Ishikawa (cell line): ENCODE data around the gene RBKS.

Experiments used
- CEBPB ChIP-seq: IDR thresholded peaks from 2 replicates; pipeline ENCODE4 v1.6.1; 2012
- CREB1 ChIP-seq: IDR thresholded peaks from 2 replicates; pipeline ENCODE4 v1.6.1; 2012; ENCODE audit warnings: low read depth
- EGR1 ChIP-seq: IDR thresholded peaks from 2 replicates; pipeline ENCODE4 v1.6.1; 2012
- EP300 ChIP-seq: IDR thresholded peaks from 2 replicates; pipeline ENCODE4 v1.6.1; 2012; ENCODE audit warnings: borderline replicate concordance
- FOXM1 ChIP-seq: IDR thresholded peaks from 2 replicates; pipeline ENCODE4 v1.6.1; 2012; ENCODE audit warnings: low read depth, borderline replicate concordance
- NFIC ChIP-seq: IDR thresholded peaks from 2 replicates; pipeline ENCODE4 v1.6.1; 2012
- RAD21 ChIP-seq: IDR thresholded peaks from 2 replicates; pipeline ENCODE4 v1.6.1; 2012; ENCODE audit warnings: low read depth
- TAF1 ChIP-seq: IDR thresholded peaks from 2 replicates; pipeline ENCODE4 v1.6.1; 2012; ENCODE audit warnings: low read depth, mild to moderate bottlenecking
- TCF12 ChIP-seq: IDR thresholded peaks from 2 replicates; pipeline ENCODE4 v1.6.1; 2012; ENCODE audit warnings: low read depth
- TEAD4 ChIP-seq: IDR thresholded peaks from 2 replicates; pipeline ENCODE4 v1.6.1; 2012
- YY1 ChIP-seq: IDR thresholded peaks from 2 replicates; pipeline ENCODE4 v1.6.1; 2012; ENCODE audit warnings: low read depth
- ZBTB7A ChIP-seq: IDR thresholded peaks from 2 replicates; pipeline ENCODE4 v1.6.1; 2012; ENCODE audit warnings: low read depth
- TF ChIP-seq, protein P1 (sequence below): IDR thresholded peaks from 2 replicates; pipeline ENCODE4 v1.6.1; 2012
- TF ChIP-seq, protein P2 (sequence below): IDR thresholded peaks from 2 replicates; pipeline ENCODE4 v1.6.1; 2012; ENCODE audit warnings: low read depth, mild to moderate bottlenecking
- TF ChIP-seq, protein P3 (sequence below): IDR thresholded peaks from 2 replicates; pipeline ENCODE4 v1.6.1; 2012

The RBKS gene

DNA sequence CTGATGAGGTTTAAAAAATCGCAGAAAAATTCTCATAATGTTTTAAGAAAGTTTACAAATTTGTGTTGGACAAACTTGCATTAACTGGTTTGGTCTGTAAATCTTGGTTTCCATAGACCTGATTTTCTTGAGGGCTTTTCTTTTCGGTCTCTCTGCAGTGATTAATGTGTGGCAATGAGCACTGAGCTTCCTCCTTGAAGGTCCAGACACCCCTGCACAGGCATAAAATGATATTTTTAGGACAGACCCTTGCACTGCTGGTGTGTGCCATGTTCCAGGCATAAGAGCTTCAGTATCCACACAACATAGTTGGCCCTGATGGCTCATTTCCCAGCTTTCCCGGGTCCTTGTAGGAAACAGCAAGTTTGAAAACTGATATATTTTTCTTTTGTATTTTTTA lies 85.0 kb downstream of the RBKS start:
- TF ChIP-seq, protein P1, sequence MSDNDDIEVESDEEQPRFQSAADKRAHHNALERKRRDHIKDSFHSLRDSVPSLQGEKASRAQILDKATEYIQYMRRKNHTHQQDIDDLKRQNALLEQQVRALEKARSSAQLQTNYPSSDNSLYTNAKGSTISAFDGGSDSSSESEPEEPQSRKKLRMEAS = no peak
- TF ChIP-seq ZBTB7A = no peak
- TF ChIP-seq, protein P2, sequence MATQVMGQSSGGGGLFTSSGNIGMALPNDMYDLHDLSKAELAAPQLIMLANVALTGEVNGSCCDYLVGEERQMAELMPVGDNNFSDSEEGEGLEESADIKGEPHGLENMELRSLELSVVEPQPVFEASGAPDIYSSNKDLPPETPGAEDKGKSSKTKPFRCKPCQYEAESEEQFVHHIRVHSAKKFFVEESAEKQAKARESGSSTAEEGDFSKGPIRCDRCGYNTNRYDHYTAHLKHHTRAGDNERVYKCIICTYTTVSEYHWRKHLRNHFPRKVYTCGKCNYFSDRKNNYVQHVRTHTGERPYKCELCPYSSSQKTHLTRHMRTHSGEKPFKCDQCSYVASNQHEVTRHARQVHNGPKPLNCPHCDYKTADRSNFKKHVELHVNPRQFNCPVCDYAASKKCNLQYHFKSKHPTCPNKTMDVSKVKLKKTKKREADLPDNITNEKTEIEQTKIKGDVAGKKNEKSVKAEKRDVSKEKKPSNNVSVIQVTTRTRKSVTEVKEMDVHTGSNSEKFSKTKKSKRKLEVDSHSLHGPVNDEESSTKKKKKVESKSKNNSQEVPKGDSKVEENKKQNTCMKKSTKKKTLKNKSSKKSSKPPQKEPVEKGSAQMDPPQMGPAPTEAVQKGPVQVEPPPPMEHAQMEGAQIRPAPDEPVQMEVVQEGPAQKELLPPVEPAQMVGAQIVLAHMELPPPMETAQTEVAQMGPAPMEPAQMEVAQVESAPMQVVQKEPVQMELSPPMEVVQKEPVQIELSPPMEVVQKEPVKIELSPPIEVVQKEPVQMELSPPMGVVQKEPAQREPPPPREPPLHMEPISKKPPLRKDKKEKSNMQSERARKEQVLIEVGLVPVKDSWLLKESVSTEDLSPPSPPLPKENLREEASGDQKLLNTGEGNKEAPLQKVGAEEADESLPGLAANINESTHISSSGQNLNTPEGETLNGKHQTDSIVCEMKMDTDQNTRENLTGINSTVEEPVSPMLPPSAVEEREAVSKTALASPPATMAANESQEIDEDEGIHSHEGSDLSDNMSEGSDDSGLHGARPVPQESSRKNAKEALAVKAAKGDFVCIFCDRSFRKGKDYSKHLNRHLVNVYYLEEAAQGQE = no peak
- no peak for TF ChIP-seq YY1
- TF ChIP-seq CREB1 = no peak
- TF ChIP-seq EP300 = no peak
- TF ChIP-seq RAD21 = no peak
- TF ChIP-seq, protein P3, sequence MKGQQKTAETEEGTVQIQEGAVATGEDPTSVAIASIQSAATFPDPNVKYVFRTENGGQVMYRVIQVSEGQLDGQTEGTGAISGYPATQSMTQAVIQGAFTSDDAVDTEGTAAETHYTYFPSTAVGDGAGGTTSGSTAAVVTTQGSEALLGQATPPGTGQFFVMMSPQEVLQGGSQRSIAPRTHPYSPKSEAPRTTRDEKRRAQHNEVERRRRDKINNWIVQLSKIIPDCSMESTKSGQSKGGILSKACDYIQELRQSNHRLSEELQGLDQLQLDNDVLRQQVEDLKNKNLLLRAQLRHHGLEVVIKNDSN = no peak
- no peak for TF ChIP-seq TAF1
- TF ChIP-seq TCF12 = no peak
- TF ChIP-seq CEBPB = no peak
- TF ChIP-seq NFIC = no peak
- no peak for TF ChIP-seq TEAD4
- TF ChIP-seq FOXM1 = no peak
- TF ChIP-seq EGR1 = no peak

DNA sequence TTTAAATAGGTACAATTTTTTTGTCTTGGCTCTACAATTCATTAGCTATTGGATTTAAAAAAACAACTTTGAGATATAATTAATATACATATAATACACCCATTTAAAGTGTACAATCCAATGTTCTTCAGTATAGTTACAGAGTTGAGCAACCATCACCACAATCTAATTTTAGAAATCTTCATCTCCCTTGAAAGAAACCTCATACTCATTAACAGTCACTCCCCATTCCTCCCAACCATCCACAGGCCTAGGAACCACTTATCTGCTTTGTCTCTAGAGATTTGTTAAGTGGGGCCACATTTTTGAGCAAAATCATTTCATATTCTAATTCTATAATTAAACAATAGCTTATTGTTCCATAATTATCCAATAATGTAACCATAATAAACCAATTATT lies 86.0 kb downstream of the RBKS start:
- TF ChIP-seq TCF12 (no peak), FOXM1 (no peak), CEBPB (no peak)

DNA sequence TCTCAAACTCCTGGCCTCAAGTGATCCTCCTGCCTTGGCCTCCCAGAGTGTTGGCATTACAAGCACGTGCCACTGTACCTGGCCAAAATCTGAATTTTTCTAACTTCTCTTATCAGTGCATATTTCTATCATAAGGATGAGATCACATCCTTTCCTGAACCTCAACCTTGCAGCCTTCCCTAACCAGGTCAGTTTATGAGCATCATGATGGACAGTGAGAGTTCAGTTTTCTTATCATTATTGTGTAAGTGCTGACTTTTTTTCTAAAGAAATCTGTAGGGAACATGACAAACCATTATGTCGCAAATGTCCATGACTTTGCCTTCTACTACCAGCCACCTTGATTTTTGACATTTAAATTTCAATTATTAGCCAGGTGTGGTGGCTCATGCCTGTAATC lies 87.1 kb downstream of the RBKS start:
- no peak for TF ChIP-seq TCF12
- TF ChIP-seq, protein P2 = no peak
- TF ChIP-seq EP300 = no peak
- TF ChIP-seq TAF1 = no peak
- TF ChIP-seq, protein P3 = no peak
- TF ChIP-seq NFIC = no peak
- TF ChIP-seq TEAD4 = no peak
- no peak for TF ChIP-seq RAD21
- TF ChIP-seq CREB1 = no peak
- TF ChIP-seq YY1 = no peak
- TF ChIP-seq FOXM1 = no peak
- TF ChIP-seq, protein P1 = no peak
- TF ChIP-seq CEBPB = no peak
- no peak for TF ChIP-seq EGR1
- no peak for TF ChIP-seq ZBTB7A

DNA sequence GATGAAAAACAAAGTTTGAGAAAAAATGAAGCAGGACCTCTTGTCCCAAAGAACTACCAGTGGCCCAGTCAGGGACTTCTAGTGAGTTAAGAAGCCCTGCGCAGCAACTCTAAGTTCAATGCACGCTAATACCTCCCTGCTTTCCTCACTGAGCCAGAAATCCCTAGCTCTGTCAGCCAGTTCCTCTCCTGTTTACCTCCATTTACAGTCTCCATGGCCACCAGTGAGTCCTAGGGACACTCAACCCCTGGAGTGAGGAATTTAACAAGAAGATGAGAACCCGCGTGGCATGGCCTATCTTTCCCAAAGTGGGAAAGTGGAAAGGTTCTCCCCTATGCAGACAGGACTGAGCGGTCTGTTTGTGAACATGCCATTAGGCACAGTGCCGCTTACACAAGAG lies 87.6 kb downstream of the RBKS start:
- TF ChIP-seq EP300 = no peak
- TF ChIP-seq YY1 = no peak
- no peak for TF ChIP-seq CREB1
- TF ChIP-seq EGR1 = no peak
- TF ChIP-seq, protein P3 = no peak
- TF ChIP-seq NFIC = no peak
- TF ChIP-seq, protein P2 = no peak
- TF ChIP-seq FOXM1 = no peak
- no peak for TF ChIP-seq TEAD4
- no peak for TF ChIP-seq ZBTB7A
- TF ChIP-seq CEBPB = no peak
